Effector memory CD8-positive, alpha-beta T cell (primary cell): ENCODE measurements around the gene MSX1.
A peak's percentile ranks its signal among the peaks of the same experiment; 100 is the strongest.

Source experiments
- ATAC-seq: fragments of 150-1000 bp; cut with Tn5 transposase; replicated peaks from 2 replicates; pipeline ENCODE4 v1.10.0; 2021; ENCODE audit warnings: mild to moderate bottlenecking, moderate library complexity
- DNase-seq, 3 experiments: peaks; one replicate each; pipeline ENCODE4 v3.0.0; 2021
- H3K27ac Mint-ChIP-seq, 2 donors: one replicate each; pipeline ENCODE4 v1.8.0; 2022; ENCODE audit warnings: mild to moderate bottlenecking in 2 of 2, mixed read lengths in 2 of 2, moderate library complexity in 2 of 2
- H3K27me3 Mint-ChIP-seq, 2 donors: one replicate each; pipeline ENCODE4 v1.8.0; 2022; ENCODE audit warnings: mixed read lengths in 2 of 2
- H3K36me3 Mint-ChIP-seq: one replicate; pipeline ENCODE4 v1.8.0; 2022; ENCODE audit warnings: mild to moderate bottlenecking, moderate library complexity, mixed read lengths; ENCODE audit not compliant: insufficient read depth
- H3K4me1 Mint-ChIP-seq, 2 donors: one replicate each; pipeline ENCODE4 v1.8.0; 2022; ENCODE audit warnings: low read depth in 2 of 2, mixed read lengths in 2 of 2
- H3K4me3 Mint-ChIP-seq, 2 donors: one replicate each; pipeline ENCODE4 v1.8.0; 2022; ENCODE audit warnings: mild to moderate bottlenecking in 2 of 2, mixed read lengths in 2 of 2, moderate library complexity in 2 of 2
- H3K9me3 Mint-ChIP-seq, 2 donors: one replicate each; pipeline ENCODE4 v1.8.0; 2022; ENCODE audit warnings: mixed read lengths in 2 of 2

The MSX1 gene

DNA sequence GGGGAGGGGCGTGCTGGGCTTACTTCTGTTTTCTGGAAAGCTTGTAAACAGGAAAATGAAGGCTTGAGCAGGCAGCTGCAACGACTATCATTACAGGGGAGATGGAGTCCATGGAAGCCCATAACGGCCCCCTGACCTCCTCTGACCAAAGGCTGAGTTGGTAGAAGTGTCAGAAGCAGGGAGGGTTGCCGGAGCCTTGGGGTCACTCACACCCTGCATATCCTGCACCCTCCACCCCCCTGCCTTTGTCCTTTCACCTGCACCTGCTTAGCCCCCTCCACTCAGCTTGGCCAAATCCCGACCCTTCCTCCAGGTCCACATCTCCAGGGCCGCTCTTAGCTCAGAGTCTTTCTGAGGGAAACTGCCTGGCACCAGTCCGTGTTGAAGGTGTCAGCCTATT is 12.5 kb upstream of the MSX1 start:
- no peaks in the 10 kb centered on the region for H3K4me1 Mint-ChIP-seq
- DNase-seq (no peak), ATAC-seq (no peak)
- peaks cover 32 to 98% of the 10 kb centered on the region in 2 donors for H3K27me3 Mint-ChIP-seq
- H3K9me3 Mint-ChIP-seq, result no peaks in the 10 kb centered on the region
- no peak overlapping the region for H3K4me3 Mint-ChIP-seq
- H3K36me3 Mint-ChIP-seq, result no peaks in the 10 kb centered on the region
- H3K27ac Mint-ChIP-seq, result no peak overlapping the region

DNA sequence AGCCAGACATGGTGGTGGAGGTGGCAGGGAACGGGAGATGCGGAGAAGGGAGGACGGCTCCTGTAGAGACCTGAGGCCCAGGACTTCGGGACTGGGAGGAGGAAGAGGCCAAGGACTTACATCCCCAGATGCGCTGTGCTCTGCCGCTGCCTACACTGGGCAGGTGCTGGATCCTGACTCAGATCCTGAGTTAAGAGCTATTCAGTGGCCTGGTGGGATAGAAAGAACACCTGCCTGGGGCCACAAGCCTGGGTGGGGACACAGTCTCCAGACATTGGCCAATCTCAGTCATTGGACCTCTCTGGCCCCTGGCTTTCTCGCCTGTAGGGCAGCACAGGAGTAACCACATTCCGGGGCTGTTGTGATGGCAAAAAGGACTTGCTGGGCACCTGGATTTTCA is 10.9 kb upstream of the MSX1 start:
- peaks cover 6% of the 10 kb centered on the region for H3K36me3 Mint-ChIP-seq
- H3K4me1 Mint-ChIP-seq, result peaks cover 10% of the 10 kb centered on the region in 2 donors
- no peaks in the 10 kb centered on the region for H3K9me3 Mint-ChIP-seq
- H3K27ac Mint-ChIP-seq, result no peak overlapping the region
- DNase-seq (no peak), ATAC-seq (no peak)
- peaks cover 41 to 98% of the 10 kb centered on the region in 2 donors for H3K27me3 Mint-ChIP-seq
- H3K4me3 Mint-ChIP-seq, result no peak overlapping the region

DNA sequence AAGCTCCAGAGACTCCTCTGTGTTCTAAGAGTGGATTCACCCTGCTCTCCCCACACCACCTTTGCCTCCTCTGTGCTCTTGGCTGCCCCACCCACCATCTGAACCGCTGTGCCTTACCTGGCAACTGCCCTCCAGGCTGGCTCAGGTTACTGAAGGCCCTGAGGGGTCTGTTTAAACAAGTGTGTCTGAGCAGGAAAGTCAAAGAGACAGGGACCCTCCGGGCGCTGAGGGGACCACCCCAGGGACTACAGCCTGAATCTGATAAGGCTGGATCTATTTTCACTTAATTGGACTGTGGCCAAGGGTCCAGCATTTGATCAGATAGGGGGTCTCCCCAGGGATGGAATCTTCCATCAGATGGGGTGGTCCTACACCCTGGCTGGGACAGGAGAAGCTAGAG is 10.4 kb upstream of the MSX1 start:
- Mint-ChIP-seq H3K27me3 (peaks cover 41 to 98% of the 10 kb centered on the region in 2 donors), H3K4me1 (peaks cover 11 to 13% of the 10 kb centered on the region in 2 donors), H3K9me3 (no peaks in the 10 kb centered on the region), H3K27ac (no peak overlapping the region), H3K36me3 (peaks cover 6% of the 10 kb centered on the region), H3K4me3 (no peak overlapping the region)
- no peak for DNase-seq
- no peak for ATAC-seq

DNA sequence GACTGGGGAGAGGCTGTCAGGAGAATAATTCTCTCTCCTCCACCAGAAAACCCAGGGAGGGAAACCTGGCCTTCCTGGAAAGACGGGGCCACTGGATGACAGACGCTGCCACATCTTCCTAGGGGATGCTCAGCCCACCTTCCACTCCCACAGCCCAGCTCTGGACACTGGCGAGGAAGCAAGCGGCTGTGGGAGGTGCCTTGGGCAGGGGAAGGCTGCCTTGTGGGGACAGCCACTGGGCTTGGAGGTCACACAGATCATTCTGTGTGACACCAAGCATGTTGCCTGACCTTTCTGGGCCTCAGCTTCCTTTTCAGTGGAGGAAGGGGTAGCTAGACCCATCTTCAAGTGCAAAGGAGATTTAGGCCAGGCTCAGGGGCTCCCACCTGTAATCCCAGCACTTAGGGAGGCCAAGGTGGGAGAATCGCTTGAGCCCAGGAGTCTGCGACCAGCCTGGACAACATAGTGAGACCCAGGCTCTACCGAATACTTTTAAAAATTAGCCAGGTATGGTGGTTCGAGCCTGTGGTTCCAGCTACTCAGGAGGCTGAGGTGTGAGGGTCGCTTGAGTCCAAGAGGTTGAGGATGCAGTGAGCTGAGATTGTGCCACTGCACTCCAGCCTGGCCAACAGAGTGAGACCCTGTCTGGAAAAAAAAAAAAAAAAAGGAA is 9.8 kb upstream of the MSX1 start:
- ATAC-seq, result no peak
- no peak for DNase-seq
- Mint-ChIP-seq H3K4me1 (peaks cover 11 to 13% of the 10 kb centered on the region in 2 donors), H3K27me3 (peaks cover 41 to 98% of the 10 kb centered on the region in 2 donors), H3K9me3 (no peaks in the 10 kb centered on the region), H3K36me3 (peaks cover 6% of the 10 kb centered on the region), H3K27ac (no peak overlapping the region), H3K4me3 (no peak overlapping the region)

DNA sequence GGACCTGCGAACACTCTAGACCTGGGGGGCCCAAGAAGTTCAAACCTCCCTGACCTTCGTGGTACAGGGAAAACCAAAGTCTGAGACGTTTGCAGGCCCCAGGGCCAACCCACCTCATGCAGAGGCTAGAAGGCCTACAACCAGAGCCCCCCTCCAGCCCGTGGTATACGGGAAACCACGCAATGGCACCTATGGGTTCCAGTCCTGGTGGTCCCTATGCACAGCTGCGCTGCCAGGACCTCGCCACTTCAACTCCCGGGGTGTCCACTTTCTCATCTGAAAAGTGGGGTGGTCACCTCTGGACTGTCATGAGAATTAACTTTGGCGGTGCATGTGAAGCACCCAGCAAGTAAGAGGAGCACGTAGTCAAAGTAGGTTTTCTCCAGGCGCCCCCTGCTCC is 8.4 kb upstream of the MSX1 start:
- H3K4me1 Mint-ChIP-seq, result peaks cover 17 to 19% of the 10 kb centered on the region in 2 donors
- DNase-seq, result no peak
- peaks cover 46 to 99% of the 10 kb centered on the region in 2 donors for H3K27me3 Mint-ChIP-seq
- H3K36me3 Mint-ChIP-seq, result peaks cover 6% of the 10 kb centered on the region
- H3K27ac Mint-ChIP-seq, result no peak overlapping the region
- no peaks in the 10 kb centered on the region for H3K9me3 Mint-ChIP-seq
- H3K4me3 Mint-ChIP-seq, result no peak overlapping the region
- no peak for ATAC-seq

DNA sequence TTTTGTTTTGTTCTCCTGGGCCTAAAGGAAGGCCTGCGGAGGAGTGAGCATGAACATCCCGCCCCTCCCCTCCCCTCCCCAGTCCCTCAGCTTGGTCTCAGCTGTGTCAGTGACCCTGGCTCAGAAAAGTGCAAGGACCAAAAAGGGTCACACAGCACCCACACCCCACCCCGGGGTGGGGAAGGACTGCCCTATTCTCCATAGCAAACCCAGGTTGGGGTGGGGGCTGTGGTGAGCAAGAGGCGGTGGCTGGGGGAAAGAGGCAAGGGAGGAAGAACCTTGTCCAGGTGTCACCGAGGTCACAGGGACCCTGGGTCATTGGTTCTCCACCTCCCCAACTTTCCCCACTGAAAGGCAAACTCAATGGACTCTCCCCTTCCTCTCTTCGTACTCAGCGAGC is 7.6 kb upstream of the MSX1 start:
- Mint-ChIP-seq H3K9me3 (no peaks in the 10 kb centered on the region), H3K4me1 (peaks cover 22 to 23% of the 10 kb centered on the region in 2 donors), H3K36me3 (peaks cover 6% of the 10 kb centered on the region), H3K27me3 (peaks cover 46 to 99% of the 10 kb centered on the region in 2 donors), H3K27ac (no peak overlapping the region), H3K4me3 (peak overlapping the region in 1 of 2 donors; percentile 90)
- DNase-seq (no peak), ATAC-seq (no peak)

DNA sequence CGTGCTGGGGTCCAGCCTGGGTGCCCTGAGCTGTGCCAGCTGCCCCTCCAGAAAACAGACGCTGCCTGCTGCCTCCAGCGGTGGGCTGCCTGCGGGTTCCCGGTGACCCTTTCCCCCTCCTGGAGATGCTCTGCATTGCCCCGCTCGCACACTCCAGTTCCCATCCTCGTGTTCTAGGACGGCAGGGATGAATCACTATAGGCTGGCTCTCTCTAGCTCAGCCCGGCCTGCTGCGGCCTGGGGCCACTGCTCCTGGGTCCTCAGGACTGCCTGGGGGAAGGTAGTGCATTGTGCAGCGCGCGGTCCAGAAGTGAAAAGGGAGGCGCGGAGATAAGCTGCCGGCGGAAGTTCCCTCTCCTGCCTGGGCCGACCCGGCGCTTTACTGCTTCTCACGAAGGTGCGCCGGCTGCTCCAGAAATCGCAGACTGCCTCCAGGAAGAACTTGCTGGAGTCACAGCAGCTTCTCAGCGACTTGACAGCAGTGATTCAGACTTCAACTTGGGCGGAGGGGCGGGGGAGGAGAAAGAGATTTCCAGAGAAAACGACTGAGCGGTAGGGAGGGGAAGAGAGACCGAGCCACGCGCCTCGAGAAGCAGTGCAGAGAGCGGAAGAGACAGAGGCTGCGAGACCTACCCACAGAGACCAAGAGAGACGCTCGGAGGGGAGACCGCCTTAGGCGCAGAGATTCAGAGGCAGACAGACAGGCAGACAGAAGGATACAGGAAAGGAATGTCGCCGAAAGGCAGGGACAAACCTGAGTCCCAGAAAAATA is 6.7 kb upstream of the MSX1 start:
- DNase-seq (no peak), ATAC-seq (peak; percentile 62)
- Mint-ChIP-seq H3K36me3 (peaks cover 9% of the 10 kb centered on the region), H3K4me3 (peak overlapping the region; percentile 84 to 90), H3K27me3 (peaks cover 46 to 99% of the 10 kb centered on the region in 2 donors), H3K4me1 (peaks cover 27 to 28% of the 10 kb centered on the region in 2 donors), H3K9me3 (no peaks in the 10 kb centered on the region), H3K27ac (no peak overlapping the region)

DNA sequence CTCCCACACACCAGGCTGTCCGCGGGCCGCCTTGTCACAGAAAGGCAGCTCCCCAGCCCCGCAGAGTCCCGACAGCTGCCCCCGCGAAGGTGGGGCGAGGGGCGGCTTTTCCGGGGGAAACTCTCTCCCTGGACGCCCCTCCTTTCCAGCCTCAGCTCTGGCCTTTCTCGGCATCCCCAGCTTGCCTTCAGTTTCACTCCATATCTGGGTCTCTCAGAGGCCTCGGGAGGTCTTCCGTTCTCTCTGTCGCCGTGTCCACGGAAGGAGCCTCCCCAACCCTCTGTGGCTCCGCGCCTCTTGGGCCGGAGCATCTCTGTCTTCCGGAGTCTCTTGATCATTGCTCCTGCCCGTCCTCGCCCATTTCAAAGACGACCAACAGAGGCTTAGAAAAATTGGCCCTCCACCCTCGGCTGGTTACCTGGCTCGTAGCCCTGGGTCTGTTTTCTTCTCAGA is 6.1 kb upstream of the MSX1 start:
- ATAC-seq, result peak; percentile 31
- peaks cover 52 to 99% of the 10 kb centered on the region in 2 donors for H3K27me3 Mint-ChIP-seq
- peak overlapping the region; percentile 84 to 90 for H3K4me3 Mint-ChIP-seq
- DNase-seq, result no peak
- H3K4me1 Mint-ChIP-seq, result peaks cover 27 to 28% of the 10 kb centered on the region in 2 donors
- peaks cover 13% of the 10 kb centered on the region for H3K36me3 Mint-ChIP-seq
- H3K9me3 Mint-ChIP-seq, result no peaks in the 10 kb centered on the region
- H3K27ac Mint-ChIP-seq, result peak overlapping the region in 1 of 2 donors; percentile 69

DNA sequence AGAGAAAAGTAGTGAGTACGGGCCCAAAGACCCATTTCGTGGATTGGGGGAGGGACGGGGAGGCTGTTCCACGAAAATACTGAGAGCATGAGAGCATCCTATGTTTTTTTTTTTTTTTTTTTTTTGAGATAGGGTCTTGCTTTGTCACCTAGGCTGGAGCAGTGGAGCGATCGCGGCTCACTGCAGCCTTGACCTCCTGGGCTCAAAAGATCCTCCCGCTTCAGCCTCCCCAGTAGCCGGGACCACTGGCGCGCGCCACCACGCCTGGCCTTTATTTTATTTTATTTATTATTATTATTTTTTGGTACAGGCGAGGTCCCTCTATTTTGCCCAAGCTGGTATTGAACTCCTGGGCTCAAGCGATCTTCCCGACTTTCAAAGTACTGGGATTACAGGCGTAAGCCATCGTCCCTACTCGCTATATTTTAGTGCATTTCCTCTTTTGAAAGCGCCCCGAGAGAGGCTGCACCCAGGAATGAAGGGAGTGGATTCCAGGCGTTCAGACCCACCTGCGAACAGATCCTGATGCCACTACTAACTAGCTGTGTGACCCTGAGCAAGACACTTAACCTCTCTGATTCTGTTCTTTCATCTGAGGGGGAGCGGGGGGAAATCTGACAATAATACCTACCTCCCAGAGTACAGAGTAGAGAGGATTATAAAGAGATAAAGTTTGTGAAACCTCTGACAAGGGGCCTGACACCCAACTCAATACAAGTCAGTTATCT is 5.4 kb upstream of the MSX1 start:
- peaks cover 30 to 32% of the 10 kb centered on the region in 2 donors for H3K4me1 Mint-ChIP-seq
- peaks cover 59 to 99% of the 10 kb centered on the region in 2 donors for H3K27me3 Mint-ChIP-seq

DNA sequence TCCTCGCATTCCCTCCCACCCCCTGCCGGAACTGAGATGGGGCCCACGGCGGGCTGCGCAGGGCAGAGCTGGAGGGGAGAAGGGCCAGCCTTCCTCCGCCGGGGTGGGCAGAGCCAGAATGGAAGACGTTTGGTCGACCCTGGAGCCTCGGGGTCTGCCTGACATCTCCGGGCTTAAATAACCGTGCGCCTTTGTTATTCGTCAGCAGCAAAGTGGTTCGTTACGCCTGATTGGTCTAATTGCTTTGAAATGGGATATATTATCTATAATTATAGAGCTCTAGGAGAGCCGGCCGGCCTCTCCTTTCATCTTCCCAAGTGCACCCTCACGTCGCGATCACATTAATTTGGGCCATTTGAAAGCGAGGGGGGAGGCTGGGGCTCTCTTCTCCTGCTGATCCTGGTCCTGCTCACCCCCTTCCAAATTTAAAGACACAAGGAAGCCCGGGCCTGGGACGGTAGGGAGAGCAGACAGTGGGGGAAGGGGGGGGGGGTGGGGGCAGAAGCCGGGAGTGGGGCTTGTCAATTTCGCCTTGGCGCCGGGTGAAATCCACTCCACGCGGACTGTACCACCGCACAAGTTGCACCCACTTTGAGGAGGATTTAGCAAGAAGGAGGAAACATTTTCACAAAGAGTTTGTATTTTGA is 4.7 kb upstream of the MSX1 start:
- Mint-ChIP-seq H3K9me3 (no peaks in the 10 kb centered on the region), H3K27me3 (peaks cover 61 to 96% of the 10 kb centered on the region in 2 donors), H3K4me1 (peaks cover 32 to 34% of the 10 kb centered on the region in 2 donors), H3K27ac (no peak overlapping the region), H3K36me3 (peaks cover 13% of the 10 kb centered on the region), H3K4me3 (peak overlapping the region; percentile 23 to 29)
- DNase-seq, result no peak
- no peak for ATAC-seq

More for the DNA sequence above, 5.4 kb upstream of the MSX1 start:
- peaks cover 13% of the 10 kb centered on the region for H3K36me3 Mint-ChIP-seq
- ATAC-seq (no peak), DNase-seq (no peak)
- peak overlapping the region; percentile 84 to 90 for H3K4me3 Mint-ChIP-seq
- H3K9me3 Mint-ChIP-seq, result no peaks in the 10 kb centered on the region
- H3K27ac Mint-ChIP-seq, result peak overlapping the region in 1 of 2 donors; percentile 69

DNA sequence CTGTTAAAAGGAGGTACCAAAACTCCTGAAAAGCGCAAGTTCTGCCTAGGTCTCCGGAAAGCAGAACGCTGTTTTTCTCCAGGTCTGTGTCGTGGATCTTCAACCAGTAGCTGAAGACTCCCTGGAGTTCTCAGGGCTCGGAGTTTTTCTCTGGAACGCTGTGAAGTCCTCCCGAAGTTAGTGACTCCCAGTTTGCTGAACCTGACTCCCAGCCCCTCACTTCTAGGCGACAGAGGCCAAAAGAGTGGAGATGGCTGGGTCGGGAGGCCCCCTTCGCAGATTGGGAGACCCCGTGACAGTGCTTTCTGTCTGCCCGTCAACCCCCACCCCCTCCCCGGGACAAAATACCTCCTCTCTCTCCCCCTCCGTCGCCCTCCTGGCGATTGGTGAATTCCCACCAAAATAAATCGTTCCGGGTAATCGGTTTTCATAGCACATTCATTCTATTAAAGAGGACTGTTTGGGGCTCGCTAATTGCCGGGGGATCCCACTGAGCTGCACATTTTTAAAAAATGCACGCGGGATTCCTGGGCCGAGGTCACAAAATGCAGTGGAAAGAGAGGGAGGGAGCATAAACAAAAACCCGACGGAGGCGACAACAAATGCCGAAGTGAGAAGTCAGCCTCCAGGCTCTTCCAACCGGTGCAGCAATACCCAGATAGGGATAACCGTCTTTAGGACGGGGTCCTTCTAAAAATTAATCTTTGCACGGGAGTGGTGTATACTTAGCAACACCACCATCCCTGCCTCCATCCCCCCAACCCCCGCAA is 4.0 kb upstream of the MSX1 start:
- Mint-ChIP-seq H3K36me3 (peaks cover 13% of the 10 kb centered on the region), H3K9me3 (no peaks in the 10 kb centered on the region), H3K27ac (no peak overlapping the region), H3K4me3 (peak overlapping the region; percentile 55 to 72), H3K27me3 (peaks cover 63 to 94% of the 10 kb centered on the region in 2 donors), H3K4me1 (peaks cover 33 to 35% of the 10 kb centered on the region in 2 donors)
- no peak for ATAC-seq
- no peak for DNase-seq
